H1 (cell line): ENCODE results near the gene TEX35. TPM values are rescaled to one million over a fixed set of nuclear protein-coding genes. Genes with fewer than 3 reads are reported as not detected.

Source experiments
- CHD7 ChIP-seq: fragments of 300-600 bp; sonication (generic); IDR thresholded peaks from 2 replicates; pipeline ENCODE4 v1.7.1; 2012; ENCODE audit warnings: low read length, moderate library complexity, mild to moderate bottlenecking, inconsistent platforms; ENCODE audit not compliant: insufficient replicate concordance
- EGR1 ChIP-seq: IDR thresholded peaks from 2 replicates; pipeline ENCODE4 v1.6.1; 2011; ENCODE audit warnings: low read depth, low read length, borderline replicate concordance
- HDAC6 ChIP-seq: IDR thresholded peaks from one replicate; pipeline ENCODE4 v1.7.1; 2012; ENCODE audit warnings: low read depth, mild to moderate bottlenecking, inconsistent platforms, low read length, moderate library complexity
- JUN ChIP-seq: IDR thresholded peaks from 2 replicates; pipeline ENCODE4 v1.6.1; 2011; ENCODE audit warnings: low read depth, mild to moderate bottlenecking, improper control_type of control experiment, low read length
- KDM1A ChIP-seq: fragments of 200-600, 300-600 bp; sonication (generic); IDR thresholded peaks from 2 replicates; pipeline ENCODE4 v1.7.1; 2016; ENCODE audit warnings: mild to moderate bottlenecking, low read length, borderline replicate concordance
- PHF8 ChIP-seq: fragments of 200-600 bp; sonication (generic); conservative IDR thresholded peaks from 2 replicates; pipeline ENCODE4 v1.7.1; 2012; ENCODE audit warnings: low read depth, mild to moderate bottlenecking, inconsistent platforms, low read length, moderate library complexity
- RAD21 ChIP-seq, 2 experiments: IDR thresholded peaks in 1 of 2; conservative IDR thresholded peaks in 1 of 2; 2 replicates each; pipeline ENCODE4 v1.6.1; 2011; ENCODE audit warnings: low read depth in 2 of 2, low read length in 2 of 2, improper control_type of control experiment in 1 of 2, inconsistent platforms in 1 of 2, mild to moderate bottlenecking in 1 of 2, moderate library complexity in 1 of 2
- RFX5 ChIP-seq: IDR thresholded peaks from 2 replicates; pipeline ENCODE4 v1.6.1; 2011; ENCODE audit warnings: low read depth, low read length, improper control_type of control experiment, borderline replicate concordance
- SIN3A ChIP-seq, 2 experiments: IDR thresholded peaks in 1 of 2; conservative IDR thresholded peaks in 1 of 2; 2 replicates each; pipeline ENCODE4 v1.6.1; 2011 to 2012; ENCODE audit warnings: low read length in 2 of 2, improper control_type of control experiment in 1 of 2, low read depth in 1 of 2, mild to moderate bottlenecking in 1 of 2
- SP2 ChIP-seq: IDR thresholded peaks from 2 replicates; pipeline ENCODE4 v1.6.1; 2012; ENCODE audit warnings: mild to moderate bottlenecking, low read length, inconsistent platforms
- SUZ12 ChIP-seq: fragments of 200-600 bp; sonication (generic); IDR thresholded peaks from 2 replicates; pipeline ENCODE4 v1.6.1; 2012; ENCODE audit warnings: mild to moderate bottlenecking, inconsistent platforms, low read length, moderate library complexity, mixed read lengths
- polyA plus RNA-seq, 7 experiments: library from polyadenylated mRNA; depleted of rRNA in 3 of 7; stranded (reverse) in 5 of 7; unstranded in 2 of 7; fragments of >200 nt in 5 of 7; fragments of 200-250 nt in 2 of 7; gene quantifications; 1 replicate in 5 of 7; 2 replicates in 1 of 7; 4 replicates in 1 of 7; pipeline versions ENCODE4 v1.2.1 to v1.2.3, GENCODE V29; 2011 to 2013; ENCODE audit warnings: missing spikeins in 2 of 7, mixed read lengths in 2 of 7
- total RNA-seq: library from RNA; stranded (reverse); fragmentation: NEBNext Ultra II Directional; extraction: Animal tissue kit (Norgen Biotek cat#: 25700); gene quantifications from 2 replicates; pipeline ENCODE4 v1.2.1, GENCODE V29; 2021

The TEX35 gene
- total and polyA plus RNA-seq, 2 of the 8 experiments (the other 6 are each of a cell fraction or from before 2014, with no cell fraction given): 0.03 TPM; not detected in 1

- TF ChIP-seq EGR1 (no peak), KDM1A (no peak), CHD7 (no peak), HDAC6 (no peak), SIN3A (conservative IDR thresholded peaks at IDR 0.05 in 1 of 2, IDR thresholded peaks at IDR 0.05 in 1 of 2; ENCODE audit: low read depth in 1 of 2, low read length in 2 of 2) (0 out of 4 replicates have a peak, but pooled peaks of 1 of the 2 experiments have one; percentile 60), SP2 (no peak), RAD21 (IDR thresholded peaks at IDR 0.05 in 1 of 2, conservative IDR thresholded peaks at IDR 0.05 in 1 of 2; ENCODE audit: low read depth in 2 of 2, low read length in 2 of 2) (peak; percentile 96 to 97), JUN (no peak), RFX5 (no peak), PHF8 (no peak), SUZ12 (no peak)
Measured at GRCh38 chr1:178532392-178532791, 19.5 kb downstream of the TEX35 start (continued).
